Panc1 (cell line): Measurements from ENCODE around the gene STK26. TPM values are rescaled to one million over a fixed set of nuclear protein-coding genes. Genes with fewer than 3 reads are reported as not detected.
A peak's percentile ranks its signal among the peaks of the same experiment; 100 is the strongest.

ENCODE experiments used
- ATAC-seq: fragments of 200-7000 bp; cut with Tn5 transposase; 2 replicates; pipeline ENCODE4 v1.9.1; 2020; ENCODE audit warnings: mild to moderate bottlenecking, moderate library complexity
- Bru-seq: library from RNA; stranded (reverse); fragments of 400-500 nt; gene quantifications from one replicate; lab custom pipeline; 2021; lab: Mats Ljungman, UMichigan
- BruChase-seq, 2 experiments: library from RNA; stranded (reverse); fragments of 400-500 nt; gene quantifications; one replicate each; lab custom pipeline; 2021; lab: Mats Ljungman, UMichigan
- BruUV-seq: library from RNA; stranded (reverse); fragments of 400-500 nt; replicated peaks from 2 replicates; lab custom pipeline; 2021; lab: Mats Ljungman, UMichigan
- CTCF ChIA-PET: fragments of 300-600 bp; sonication (Branson Sonifier 250); formaldehyde crosslinking; loops from one replicate; lab custom pipeline; 2022; ENCODE audit warnings: antibody characterized with exemption; lab: Charles Lee
- POLR2A ChIA-PET: fragments of 300-600 bp; sonication (Branson Sonifier 250); formaldehyde crosslinking; loops from one replicate; lab custom pipeline; 2022; ENCODE audit warnings: antibody characterized with exemption; lab: Charles Lee
- DNase-seq: peaks from one replicate; pipeline ENCODE4 v3.0.0-alpha.2; 2010; ENCODE audit warnings: low read depth, low spot score
- H3K27ac ChIP-seq: 2 replicates; pipeline ENCODE4 v1.5.1; 2011; ENCODE audit warnings: mild to moderate bottlenecking, low read length, inconsistent platforms
- H3K27me3 ChIP-seq: fragments of 200-500 bp; sonication (Bioruptor generic); 2 replicates; pipeline ENCODE4 v1.6.0; 2014; ENCODE audit warnings: low read length, inconsistent platforms; ENCODE audit not compliant: control insufficient read depth, insufficient read depth
- H3K36me3 ChIP-seq: fragments of 200-500 bp; sonication (Bioruptor generic); 2 replicates; pipeline ENCODE4 v1.5.1; 2014; ENCODE audit warnings: inconsistent platforms, mild to moderate bottlenecking, low read length, moderate library complexity; ENCODE audit not compliant: control insufficient read depth, insufficient read depth
- H3K4me1 ChIP-seq: 2 replicates; pipeline ENCODE4 v1.5.1; 2011; ENCODE audit warnings: inconsistent platforms, mild to moderate bottlenecking, low read length, moderate library complexity; ENCODE audit not compliant: control insufficient read depth, insufficient read depth
- H3K4me3 ChIP-seq, 2 experiments: 2 replicates each; pipeline ENCODE4 v1.5.1; 2011 to 2012; ENCODE audit warnings: low read depth in 2 of 2, low read length in 2 of 2, mild to moderate bottlenecking in 2 of 2, inconsistent platforms in 1 of 2, moderate library complexity in 1 of 2
- H3K9me3 ChIP-seq: fragments of 200-500 bp; sonication (Bioruptor generic); 2 replicates; pipeline ENCODE4 v1.5.1; 2014; ENCODE audit warnings: low read depth, mild to moderate bottlenecking, inconsistent platforms, low read length, moderate library complexity; ENCODE audit not compliant: control insufficient read depth, insufficient read depth
- CTCF ChIP-seq: fragments of 450-650 bp; IDR thresholded peaks from 2 replicates; pipeline ENCODE4 v1.5.1; 2017; ENCODE audit warnings: mild to moderate bottlenecking
- POLR2AphosphoS5 ChIP-seq: IDR thresholded peaks from 2 replicates; pipeline ENCODE4 v1.6.1; 2012; ENCODE audit warnings: mild to moderate bottlenecking, low read depth, low read length, moderate library complexity
- REST ChIP-seq, 2 experiments: IDR thresholded peaks; 2 replicates each; pipeline ENCODE4 v1.6.1; 2011 to 2012; ENCODE audit warnings: low read depth in 2 of 2, control low read depth in 1 of 2, low read length in 1 of 2, mild to moderate bottlenecking in 1 of 2, moderate library complexity in 1 of 2; ENCODE audit not compliant: insufficient read depth in 1 of 2
- SIN3A ChIP-seq: IDR thresholded peaks from 2 replicates; pipeline ENCODE4 v1.6.1; 2012; ENCODE audit warnings: low read depth, mild to moderate bottlenecking, low read length, moderate library complexity, borderline replicate concordance; ENCODE audit not compliant: insufficient read depth
- TCF7L2 ChIP-seq: IDR thresholded peaks from 2 replicates; pipeline ENCODE4 v1.6.1; 2011; ENCODE audit warnings: mild to moderate bottlenecking, low read depth, low read length, inconsistent platforms
- in situ Hi-C: cut with HindIII; loops from 2 replicates; pipeline ENCODE4 v1.10.0; 2016; ENCODE audit warnings: low sequenced_read_pairs, low pct_unique_long_range_greater_than_20kb
- intact Hi-C: fragments of 100-400 bp; cut with micrococcal nuclease; formaldehyde crosslinking; loops from one replicate; pipeline ENCODE4 v1.10.0; 2022; ENCODE audit not compliant: unreplicated experiment
- long read RNA-seq: library from polyadenylated mRNA; unstranded; transcript quantifications from one replicate; pipeline ENCODE4 v2.0.0, GENCODE V29; 2021; ENCODE audit not compliant: unreplicated experiment
- polyA plus RNA-seq: library from polyadenylated mRNA; unstranded; fragments of >200 nt; gene quantifications from one replicate; pipeline ENCODE4 v1.2.1, GENCODE V29; 2012; ENCODE audit warnings: missing spikeins; ENCODE audit not compliant: insufficient read length
- total RNA-seq: library from RNA; stranded (reverse); gene quantifications from one replicate; pipeline ENCODE4 v1.2.1, GENCODE V29; 2021; ENCODE audit not compliant: unreplicated experiment

Gene STK26
- total RNA-seq = 44.2 TPM
- 17.8 TPM for polyA plus RNA-seq
- percentile 80 among the genes with signal in this experiment for Bru-seq, nascent RNA
- percentile 78 among the genes with signal in this experiment for BruChase-seq, experiment 1, labeled RNA remaining after a 2-hour chase
- percentile 86 among the genes with signal in this experiment for BruChase-seq, experiment 2, labeled RNA remaining after a 6-hour chase
- long read RNA-seq, transcript STK26-202 (12 exons, 3,288 nt) = major isoform, 43 of 90 reads
- long read RNA-seq, partial matches to known transcripts = 30 of 90 reads
- long read RNA-seq, other reads (novel, unspliced or antisense) = 13 of 90 reads

- in situ Hi-C loops = no loop called here
- Histone ChIP-seq H3K36me3 (no peaks in the 10 kb centered on the region), H3K27me3 (no peaks in the 10 kb centered on the region), H3K4me1 (peaks cover 17% of the 10 kb centered on the region), H3K4me3 (peak within 1 kb of the TSS; percentile 81 to 91), H3K9me3 (no peaks in the 10 kb centered on the region), H3K27ac (peak within 1 kb of the TSS; percentile 86)
- TF ChIP-seq POLR2AphosphoS5 (peak; percentile 69), SIN3A (no peak)
- DNase-seq (no peak), ATAC-seq (peak; percentile 97)
- POLR2A ChIA-PET = interaction anchor here (0.6 kb wide), 1 partner anchor 458 kb away, joined by 3 read pairs; no protein-coding TSS in a partner anchor
- CTCF ChIA-PET = interaction anchor here (0.6 kb wide), 1 partner anchor 53 kb away, joined by 3 read pairs; no protein-coding TSS in a partner anchor
- intact Hi-C loops = no loop called here
- BruUV-seq = no TSS peak
Measured at GRCh38 chrX:132022967-132023895, at the start of gene STK26. Gene STK26, plus strand, starts transcription at chrX:132023302. Its CDS starts 316 bp downstream, at chrX:132023618.

GRCh38 chrX:131975851-131976250, 47.3 kb upstream of the STK26 start:
- H3K36me3 ChIP-seq = no peaks in the 10 kb centered on the region
- POLR2A ChIA-PET = no interaction called here
- TF ChIP-seq TCF7L2 (no peak), POLR2AphosphoS5 (no peak), CTCF (no peak), REST (IDR thresholded peaks at IDR 0.05; ENCODE audit: insufficient read depth in 1 of 2, low read depth in 2 of 2, low read length in 1 of 2) (no peak), SIN3A (no peak)
- H3K27me3 ChIP-seq = peaks cover 1% of the 10 kb centered on the region; the same call in 1 of the 2 replicates
- CTCF ChIA-PET = no interaction called here
- ATAC-seq = no peak
- no TSS peak for BruUV-seq
- in situ Hi-C loops (no loop called here), intact Hi-C loops (no loop called here)
- no peak overlapping the region for H3K27ac ChIP-seq
- H3K4me3 ChIP-seq = no peak overlapping the region
- H3K4me1 ChIP-seq = no peaks in the 10 kb centered on the region
- H3K9me3 ChIP-seq = no peaks in the 10 kb centered on the region
- DNase-seq = no peak
